ENCODE data around the gene SIM1. TPM values are rescaled to one million over a fixed set of nuclear protein-coding genes. Genes with fewer than 3 reads are reported as not detected.
A peak's percentile ranks its signal among the peaks of the same experiment; 100 is the strongest.

Gene SIM1
- total RNA-seq, 1 experiment from 2014 or later = 0.13 TPM

GRCh38 chr6:100376103-100376502, 88.6 kb downstream of the SIM1 start:
- Histone ChIP-seq H3K79me2 (ENCODE audit: low read depth) (no peaks in the 10 kb centered on the region), H3K27ac (no peak overlapping the region), H3K27me3 (ENCODE audit: insufficient read depth, low read depth) (no peaks in the 10 kb centered on the region), H3K4me2 (no peak overlapping the region), H3F3A (ENCODE audit: insufficient read depth, low read depth) (no peaks in the 10 kb centered on the region), H3K4me3 (no peak overlapping the region), H3K9me2 (ENCODE audit: insufficient read depth) (no peaks in the 10 kb centered on the region), H3K4me1 (replicated peaks; ENCODE audit: insufficient read depth) (no peaks in the 10 kb centered on the region), H3K36me3 (ENCODE audit: low read depth) (no peaks in the 10 kb centered on the region), H3K9me3 (ENCODE audit: insufficient read depth, low read depth) (no peaks in the 10 kb centered on the region), H2AFZ (no peak overlapping the region), H4K20me1 (ENCODE audit: insufficient read depth) (no peaks in the 10 kb centered on the region)
- no peak for DNase-seq
- intact Hi-C loops (cut with micrococcal nuclease; ENCODE audit: unreplicated experiment) = no loop called here
- no TSS peak for BruUV-seq (replicated peaks)
- ChIA-PET CTCF (no interaction called here), POLR2A (ENCODE audit: unreplicated experiment) (no interaction called here)
- TF ChIP-seq EZH2 (IDR thresholded peaks at IDR 0.05; ENCODE audit: low read depth) (no peak), CTCF (conservative IDR thresholded peaks at IDR 0.05) (no peak)

GRCh38 chr6:100372326-100373091, 92.2 kb downstream of the SIM1 start:
- ChIA-PET POLR2A (ENCODE audit: unreplicated experiment) (no interaction called here), CTCF (no interaction called here)
- Histone ChIP-seq H4K20me1 (ENCODE audit: insufficient read depth) (no peaks in the 10 kb centered on the region), H3F3A (ENCODE audit: insufficient read depth, low read depth) (no peaks in the 10 kb centered on the region), H3K27me3 (ENCODE audit: insufficient read depth, low read depth) (no peaks in the 10 kb centered on the region), H3K4me3 (no peak overlapping the region), H3K27ac (no peak overlapping the region), H3K4me1 (replicated peaks; ENCODE audit: insufficient read depth) (no peaks in the 10 kb centered on the region), H3K9me3 (ENCODE audit: insufficient read depth, low read depth) (no peaks in the 10 kb centered on the region), H3K4me2 (no peak overlapping the region), H3K9me2 (ENCODE audit: insufficient read depth) (no peaks in the 10 kb centered on the region), H3K36me3 (ENCODE audit: low read depth) (no peaks in the 10 kb centered on the region), H3K79me2 (ENCODE audit: low read depth) (no peaks in the 10 kb centered on the region), H2AFZ (0 out of 2 replicates have a peak overlapping the region, but pooled peaks have one; percentile 9)
- no TSS peak for BruUV-seq (replicated peaks)
- TF ChIP-seq EZH2 (IDR thresholded peaks at IDR 0.05; ENCODE audit: low read depth) (no peak), CTCF (conservative IDR thresholded peaks at IDR 0.05) (no peak)
- DNase-seq = no peak
- intact Hi-C loops (cut with micrococcal nuclease; ENCODE audit: unreplicated experiment) = no loop called here

DNA sequence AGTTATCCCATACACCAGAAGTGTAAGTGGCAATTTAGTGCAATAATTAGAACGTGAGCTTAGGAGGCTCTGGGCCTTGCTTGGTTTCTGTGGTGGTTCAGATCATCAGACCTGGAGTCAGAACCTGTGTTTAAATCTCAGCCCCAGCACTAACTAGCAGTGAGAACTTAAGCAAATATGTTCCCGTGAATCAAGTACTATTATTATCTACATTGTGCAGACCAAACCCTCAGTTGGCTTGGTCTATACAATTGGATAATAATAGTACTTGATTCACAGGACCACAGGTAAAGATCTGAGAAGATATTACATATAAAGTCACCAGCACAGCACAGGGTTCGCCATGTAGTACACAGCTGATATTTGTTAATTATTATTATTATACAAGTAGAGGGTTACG, 93.1 kb downstream of the SIM1 start:
- Histone ChIP-seq H3F3A (ENCODE audit: insufficient read depth, low read depth) (no peaks in the 10 kb centered on the region), H3K27ac (no peak overlapping the region), H3K4me3 (no peak overlapping the region), H3K4me2 (no peak overlapping the region), H2AFZ (no peak overlapping the region), H3K4me1 (replicated peaks; ENCODE audit: insufficient read depth) (no peaks in the 10 kb centered on the region), H3K9me3 (ENCODE audit: insufficient read depth, low read depth) (no peaks in the 10 kb centered on the region), H4K20me1 (ENCODE audit: insufficient read depth) (no peaks in the 10 kb centered on the region), H3K27me3 (ENCODE audit: insufficient read depth, low read depth) (no peaks in the 10 kb centered on the region), H3K79me2 (ENCODE audit: low read depth) (no peaks in the 10 kb centered on the region), H3K9me2 (ENCODE audit: insufficient read depth) (no peaks in the 10 kb centered on the region), H3K36me3 (ENCODE audit: low read depth) (no peaks in the 10 kb centered on the region)
- no peak for DNase-seq
- BruUV-seq (replicated peaks) = no TSS peak
- CTCF ChIA-PET = no interaction called here
- POLR2A ChIA-PET (ENCODE audit: unreplicated experiment) = no interaction called here
- intact Hi-C loops (cut with micrococcal nuclease; ENCODE audit: unreplicated experiment) = no loop called here
- TF ChIP-seq EZH2 (IDR thresholded peaks at IDR 0.05; ENCODE audit: low read depth) (no peak), CTCF (conservative IDR thresholded peaks at IDR 0.05) (no peak)
